Measurements from ENCODE around the gene EFEMP2. TPM values are rescaled to one million over a fixed set of nuclear protein-coding genes. Genes with fewer than 3 reads are reported as not detected.

Gene EFEMP2
- total and polyA plus RNA-seq, 10 of the 15 experiments (the other 5 are each of a cell fraction or from before 2014, with no cell fraction given), result 0.24 to 13.2 (median 1.3) TPM; not detected in 1

DNA sequence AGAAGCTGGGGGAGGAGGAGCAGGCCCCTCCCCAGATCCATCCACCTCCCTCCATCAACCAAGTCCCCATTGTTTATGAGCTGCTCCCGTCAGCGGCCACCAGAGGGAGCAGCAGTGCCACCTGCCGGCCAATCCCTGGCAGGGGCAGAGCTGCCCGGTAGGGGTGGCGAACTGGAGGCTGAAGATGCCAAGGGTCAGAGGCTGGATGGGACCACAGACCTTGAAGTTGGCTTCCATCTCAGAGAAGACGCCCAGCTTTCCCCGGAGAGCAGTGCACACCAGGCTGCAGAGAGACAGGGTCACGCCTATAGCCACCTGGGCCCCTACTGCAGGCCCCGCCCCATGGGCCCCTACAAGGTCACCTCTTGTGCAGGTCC is 12.1 kb upstream of the EFEMP2 start (continued):
- no peak for TF ChIP-seq MYB (IDR thresholded peaks at IDR 0.05; ENCODE audit: borderline replicate concordance, low read depth, low read length)
- TF ChIP-seq, protein P1, sequence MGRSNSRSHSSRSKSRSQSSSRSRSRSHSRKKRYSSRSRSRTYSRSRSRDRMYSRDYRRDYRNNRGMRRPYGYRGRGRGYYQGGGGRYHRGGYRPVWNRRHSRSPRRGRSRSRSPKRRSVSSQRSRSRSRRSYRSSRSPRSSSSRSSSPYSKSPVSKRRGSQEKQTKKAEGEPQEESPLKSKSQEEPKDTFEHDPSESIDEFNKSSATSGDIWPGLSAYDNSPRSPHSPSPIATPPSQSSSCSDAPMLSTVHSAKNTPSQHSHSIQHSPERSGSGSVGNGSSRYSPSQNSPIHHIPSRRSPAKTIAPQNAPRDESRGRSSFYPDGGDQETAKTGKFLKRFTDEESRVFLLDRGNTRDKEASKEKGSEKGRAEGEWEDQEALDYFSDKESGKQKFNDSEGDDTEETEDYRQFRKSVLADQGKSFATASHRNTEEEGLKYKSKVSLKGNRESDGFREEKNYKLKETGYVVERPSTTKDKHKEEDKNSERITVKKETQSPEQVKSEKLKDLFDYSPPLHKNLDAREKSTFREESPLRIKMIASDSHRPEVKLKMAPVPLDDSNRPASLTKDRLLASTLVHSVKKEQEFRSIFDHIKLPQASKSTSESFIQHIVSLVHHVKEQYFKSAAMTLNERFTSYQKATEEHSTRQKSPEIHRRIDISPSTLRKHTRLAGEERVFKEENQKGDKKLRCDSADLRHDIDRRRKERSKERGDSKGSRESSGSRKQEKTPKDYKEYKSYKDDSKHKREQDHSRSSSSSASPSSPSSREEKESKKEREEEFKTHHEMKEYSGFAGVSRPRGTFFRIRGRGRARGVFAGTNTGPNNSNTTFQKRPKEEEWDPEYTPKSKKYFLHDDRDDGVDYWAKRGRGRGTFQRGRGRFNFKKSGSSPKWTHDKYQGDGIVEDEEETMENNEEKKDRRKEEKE (IDR thresholded peaks at IDR 0.05), result no peak
- peak; percentile 86 for TF ChIP-seq SMARCA5 (IDR thresholded peaks at IDR 0.05)
- TF ChIP-seq RCOR1 (conservative IDR thresholded peaks at IDR 0.05; ENCODE audit: low read depth, low read length), result peak; percentile 69; the same call in 1 of the 2 replicates
- TF ChIP-seq RAD51 (IDR thresholded peaks at IDR 0.05), result no peak
- peak; percentile 35; the same call in 1 of the 2 replicates for TF ChIP-seq TCF3 (IDR thresholded peaks at IDR 0.05; ENCODE audit: borderline replicate concordance, insufficient read depth, low read depth, low read length)
- TF ChIP-seq NR2F1 (conservative IDR thresholded peaks at IDR 0.05), result peak; percentile 77
- 0 out of 2 replicates have a peak, but pooled peaks have one; percentile 18 for TF ChIP-seq TBL1XR1 (IDR thresholded peaks at IDR 0.05; ENCODE audit: low read depth, low read length)
- TF ChIP-seq ZNF384 (IDR thresholded peaks at IDR 0.05; ENCODE audit: borderline replicate concordance, low read depth, low read length), result no peak
- TF ChIP-seq, protein P2, sequence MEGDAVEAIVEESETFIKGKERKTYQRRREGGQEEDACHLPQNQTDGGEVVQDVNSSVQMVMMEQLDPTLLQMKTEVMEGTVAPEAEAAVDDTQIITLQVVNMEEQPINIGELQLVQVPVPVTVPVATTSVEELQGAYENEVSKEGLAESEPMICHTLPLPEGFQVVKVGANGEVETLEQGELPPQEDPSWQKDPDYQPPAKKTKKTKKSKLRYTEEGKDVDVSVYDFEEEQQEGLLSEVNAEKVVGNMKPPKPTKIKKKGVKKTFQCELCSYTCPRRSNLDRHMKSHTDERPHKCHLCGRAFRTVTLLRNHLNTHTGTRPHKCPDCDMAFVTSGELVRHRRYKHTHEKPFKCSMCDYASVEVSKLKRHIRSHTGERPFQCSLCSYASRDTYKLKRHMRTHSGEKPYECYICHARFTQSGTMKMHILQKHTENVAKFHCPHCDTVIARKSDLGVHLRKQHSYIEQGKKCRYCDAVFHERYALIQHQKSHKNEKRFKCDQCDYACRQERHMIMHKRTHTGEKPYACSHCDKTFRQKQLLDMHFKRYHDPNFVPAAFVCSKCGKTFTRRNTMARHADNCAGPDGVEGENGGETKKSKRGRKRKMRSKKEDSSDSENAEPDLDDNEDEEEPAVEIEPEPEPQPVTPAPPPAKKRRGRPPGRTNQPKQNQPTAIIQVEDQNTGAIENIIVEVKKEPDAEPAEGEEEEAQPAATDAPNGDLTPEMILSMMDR (IDR thresholded peaks at IDR 0.05 in 2 of 3, conservative IDR thresholded peaks at IDR 0.05 in 1 of 3; ENCODE audit: control insufficient read depth in 2 of 3, extremely low read depth in 1 of 3, insufficient read depth in 1 of 3, low read depth in 3 of 3, low read length in 3 of 3), result peak; percentile 99 to 100 (median 100); a peak in 5 of 6 replicates

Measured in GM12878 (cell line).